ENCODE measurements around the gene PTPRD. TPM values are rescaled to one million over a fixed set of nuclear protein-coding genes. Genes with fewer than 3 reads are reported as not detected.

The PTPRD gene
- total RNA-seq, 1 experiment from 2014 or later: 70.1 TPM

GRCh38 chr9:10331157-10331556 is 281.6 kb downstream of the PTPRD start:
- no peaks in the 10 kb centered on the region for H3K4me1 Mint-ChIP-seq (ENCODE audit: low read depth, unreplicated experiment)
- H3K36me3 ChIP-seq (ENCODE audit: control insufficient read depth, insufficient read depth, low read length): no peaks in the 10 kb centered on the region
- no peak for DNase-seq
- no peaks in the 10 kb centered on the region for H3K9me3 ChIP-seq
- CTCF ChIA-PET: no interaction called here
- no peak overlapping the region for H3K4me3 ChIP-seq (ENCODE audit: low read depth, low read length)
- no peak for TF ChIP-seq CTCF (IDR thresholded peaks at IDR 0.05; ENCODE audit: insufficient read depth in 1 of 2, low read depth in 1 of 2, low read length in 1 of 2, severe bottlenecking in 1 of 2, unreplicated experiment in 1 of 2)
- POLR2A ChIA-PET: no interaction called here
- no peak overlapping the region for H3K4me3 Mint-ChIP-seq (ENCODE audit: unreplicated experiment)
- intact Hi-C loops (cut with micrococcal nuclease; ENCODE audit: unreplicated experiment): no loop called here
- no peaks in the 10 kb centered on the region for H3K36me3 Mint-ChIP-seq (ENCODE audit: insufficient read depth, unreplicated experiment)
- no peaks in the 10 kb centered on the region for H3K27me3 Mint-ChIP-seq (ENCODE audit: insufficient read depth, unreplicated experiment)
- no peaks in the 10 kb centered on the region for H3K27me3 ChIP-seq (replicated peaks; ENCODE audit: control insufficient read depth, insufficient read depth, low read length)
- H3K27ac Mint-ChIP-seq (ENCODE audit: unreplicated experiment): no peak overlapping the region
- no peaks in the 10 kb centered on the region for H3K4me1 ChIP-seq
- H3K9me3 Mint-ChIP-seq (ENCODE audit: unreplicated experiment): no peaks in the 10 kb centered on the region
- no TSS peak for BruUV-seq (replicated peaks)

GRCh38 chr9:10282084-10282483 is 330.7 kb downstream of the PTPRD start:
- CTCF ChIA-PET: no interaction called here
- intact Hi-C loops (cut with micrococcal nuclease; ENCODE audit: unreplicated experiment): no loop called here

GRCh38 chr9:10274988-10275387 is 337.8 kb downstream of the PTPRD start:
- Histone ChIP-seq H3K4me3 (ENCODE audit: low read depth, low read length) (no peak overlapping the region), H3K27me3 (replicated peaks; ENCODE audit: control insufficient read depth, insufficient read depth, low read length) (no peaks in the 10 kb centered on the region), H3K9me3 (no peaks in the 10 kb centered on the region), H3K36me3 (ENCODE audit: control insufficient read depth, insufficient read depth, low read length) (no peaks in the 10 kb centered on the region), H3K4me1 (no peaks in the 10 kb centered on the region)
- Mint-ChIP-seq H3K4me3 (ENCODE audit: unreplicated experiment) (no peak overlapping the region), H3K27me3 (ENCODE audit: insufficient read depth, unreplicated experiment) (no peaks in the 10 kb centered on the region), H3K9me3 (ENCODE audit: unreplicated experiment) (no peaks in the 10 kb centered on the region), H3K36me3 (ENCODE audit: insufficient read depth, unreplicated experiment) (no peaks in the 10 kb centered on the region), H3K27ac (ENCODE audit: unreplicated experiment) (no peak overlapping the region), H3K4me1 (ENCODE audit: low read depth, unreplicated experiment) (no peaks in the 10 kb centered on the region)
- DNase-seq: no peak
- BruUV-seq (replicated peaks): no TSS peak
- TF ChIP-seq CTCF (IDR thresholded peaks at IDR 0.05; ENCODE audit: insufficient read depth in 1 of 2, low read depth in 1 of 2, low read length in 1 of 2, severe bottlenecking in 1 of 2, unreplicated experiment in 1 of 2): no peak
- POLR2A ChIA-PET: no interaction called here
- intact Hi-C loops (cut with micrococcal nuclease; ENCODE audit: unreplicated experiment): no loop called here
- CTCF ChIA-PET: no interaction called here

More at GRCh38 chr9:10282084-10282483, 330.7 kb downstream of the PTPRD start:
- POLR2A ChIA-PET: no interaction called here
- Mint-ChIP-seq H3K27ac (ENCODE audit: unreplicated experiment) (no peak overlapping the region), H3K36me3 (ENCODE audit: insufficient read depth, unreplicated experiment) (no peaks in the 10 kb centered on the region), H3K9me3 (ENCODE audit: unreplicated experiment) (no peaks in the 10 kb centered on the region), H3K4me3 (ENCODE audit: unreplicated experiment) (no peak overlapping the region), H3K27me3 (ENCODE audit: insufficient read depth, unreplicated experiment) (no peaks in the 10 kb centered on the region), H3K4me1 (ENCODE audit: low read depth, unreplicated experiment) (no peaks in the 10 kb centered on the region)
- Histone ChIP-seq H3K9me3 (no peaks in the 10 kb centered on the region), H3K36me3 (ENCODE audit: control insufficient read depth, insufficient read depth, low read length) (no peaks in the 10 kb centered on the region), H3K27me3 (replicated peaks; ENCODE audit: control insufficient read depth, insufficient read depth, low read length) (no peaks in the 10 kb centered on the region), H3K4me1 (no peaks in the 10 kb centered on the region), H3K4me3 (ENCODE audit: low read depth, low read length) (no peak overlapping the region)
- no peak for DNase-seq
- TF ChIP-seq CTCF (IDR thresholded peaks at IDR 0.05; ENCODE audit: insufficient read depth in 1 of 2, low read depth in 1 of 2, low read length in 1 of 2, severe bottlenecking in 1 of 2, unreplicated experiment in 1 of 2): no peak
- BruUV-seq (replicated peaks): no TSS peak
